Stimulated activated CD4-positive, alpha-beta T cell treated with anti-CD3 and anti-CD28 coated beads, Interleukin-4, amount 100 ng/mL, for 1 hour (primary cell): ENCODE measurements around the gene NTRK2.

Source experiments
- DNase-seq: peaks from one replicate; pipeline ENCODE4 v3.0.0-alpha.2; 2020

Gene NTRK2

GRCh38 chr9:84900421-84900820 is 230.9 kb downstream of the NTRK2 start:
- DNase-seq, result no peak

- DNase-seq, result no peak
Observed at GRCh38 chr9:84903963-84904362, 234.4 kb downstream of the NTRK2 start.

DNA sequence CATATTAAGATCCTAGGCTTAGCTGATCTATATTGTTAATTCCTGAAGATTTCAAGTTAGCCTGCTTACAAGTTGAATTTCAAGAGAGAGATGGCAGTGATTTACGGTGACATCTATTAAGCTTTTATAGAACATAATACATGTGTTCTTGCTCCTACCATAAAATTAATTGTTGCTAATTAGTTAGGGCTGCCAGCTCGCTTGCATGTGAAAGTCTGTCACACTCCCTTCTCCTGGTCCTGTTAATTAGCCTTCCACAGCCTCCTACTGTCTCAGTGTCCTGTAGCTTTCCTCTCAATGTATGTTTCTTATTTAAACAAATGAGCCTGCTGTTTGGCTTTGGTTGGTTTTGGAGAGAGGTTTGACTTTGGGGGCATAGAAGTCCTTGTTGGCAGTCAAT is 247.2 kb downstream of the NTRK2 start:
- no peak for DNase-seq

DNA sequence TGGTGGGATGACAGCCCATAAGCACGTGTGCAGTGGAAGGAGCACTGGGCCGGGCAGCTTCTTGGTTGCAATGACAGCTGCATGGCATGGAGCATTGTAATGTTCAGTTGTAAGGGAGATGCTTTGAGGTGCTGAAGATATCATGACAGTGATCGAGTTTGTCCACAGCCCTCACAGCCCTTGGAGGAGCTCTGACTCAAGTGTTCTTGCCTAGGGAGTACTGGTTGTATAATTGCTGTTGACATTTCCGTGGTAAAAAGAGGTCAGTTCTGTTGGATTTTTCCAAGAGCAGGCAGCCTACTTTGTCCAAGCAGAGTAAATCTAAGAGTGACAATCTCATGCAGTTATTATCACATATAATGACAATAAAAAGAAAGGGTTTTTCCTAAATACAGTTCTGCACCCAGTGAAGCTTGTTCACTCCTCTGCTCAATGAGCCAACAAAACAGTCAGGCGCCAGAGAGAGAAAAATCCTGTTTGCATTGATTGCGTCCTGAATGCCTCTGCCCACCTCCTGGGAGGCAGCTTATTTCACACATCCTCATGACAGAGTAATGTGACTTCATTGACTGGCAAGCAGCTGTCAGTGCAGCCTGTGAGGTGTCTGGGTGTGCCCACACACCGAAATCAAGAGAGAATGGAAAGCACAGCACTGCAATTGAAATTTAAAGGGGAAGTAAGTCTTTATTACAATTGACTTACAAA is 248.0 kb downstream of the NTRK2 start:
- no peak for DNase-seq

GRCh38 chr9:84919440-84919839 is 249.9 kb downstream of the NTRK2 start:
- no peak for DNase-seq

GRCh38 chr9:84921175-84921574 is 251.6 kb downstream of the NTRK2 start:
- no peak for DNase-seq

GRCh38 chr9:84922051-84922450 is 252.5 kb downstream of the NTRK2 start:
- no peak for DNase-seq

GRCh38 chr9:84924266-84924665 is 254.7 kb downstream of the NTRK2 start:
- DNase-seq, result no peak

GRCh38 chr9:84925225-84925872 is 255.8 kb downstream of the NTRK2 start:
- no peak for DNase-seq

DNA sequence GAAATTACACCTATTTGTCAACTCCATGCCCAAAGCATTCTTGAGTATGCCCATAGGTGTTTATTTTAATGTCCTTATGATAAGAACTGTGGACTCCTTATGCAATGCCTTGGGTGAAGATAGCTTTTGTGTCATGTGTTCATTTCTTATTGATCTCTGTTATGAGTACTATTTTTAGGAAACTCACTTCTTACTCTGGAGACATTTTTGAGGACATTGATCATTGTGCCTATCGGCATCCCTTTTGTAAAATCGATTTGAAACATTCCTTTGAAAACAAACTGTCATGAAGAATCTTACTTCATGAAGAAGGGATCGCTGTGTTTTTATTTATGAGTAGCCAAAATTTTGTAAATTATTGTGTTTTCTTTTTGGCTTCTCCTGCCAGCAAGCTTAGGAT is 257.3 kb downstream of the NTRK2 start:
- no peak for DNase-seq

DNA sequence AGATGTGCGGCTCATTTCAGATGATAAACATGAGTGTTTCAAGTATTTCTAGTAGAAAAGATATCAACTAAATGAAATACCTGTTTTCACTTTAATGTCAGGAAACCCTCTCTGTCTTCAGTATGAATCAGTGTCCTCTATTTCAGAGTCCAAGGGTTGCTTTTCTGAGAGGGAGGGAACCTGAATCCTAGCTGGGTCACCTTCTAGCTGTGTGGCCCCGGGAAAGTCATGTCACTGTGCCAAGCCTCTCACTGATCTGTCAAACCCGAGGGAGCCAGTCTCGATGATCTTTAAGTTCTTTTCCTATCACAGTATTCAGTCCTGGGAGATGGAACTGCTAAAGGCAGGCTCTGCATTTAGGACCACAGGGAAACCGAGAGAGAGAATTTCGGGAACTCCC is 258.9 kb downstream of the NTRK2 start:
- DNase-seq, result no peak

GRCh38 chr9:84929068-84929467 is 259.5 kb downstream of the NTRK2 start:
- DNase-seq, result no peak

DNA sequence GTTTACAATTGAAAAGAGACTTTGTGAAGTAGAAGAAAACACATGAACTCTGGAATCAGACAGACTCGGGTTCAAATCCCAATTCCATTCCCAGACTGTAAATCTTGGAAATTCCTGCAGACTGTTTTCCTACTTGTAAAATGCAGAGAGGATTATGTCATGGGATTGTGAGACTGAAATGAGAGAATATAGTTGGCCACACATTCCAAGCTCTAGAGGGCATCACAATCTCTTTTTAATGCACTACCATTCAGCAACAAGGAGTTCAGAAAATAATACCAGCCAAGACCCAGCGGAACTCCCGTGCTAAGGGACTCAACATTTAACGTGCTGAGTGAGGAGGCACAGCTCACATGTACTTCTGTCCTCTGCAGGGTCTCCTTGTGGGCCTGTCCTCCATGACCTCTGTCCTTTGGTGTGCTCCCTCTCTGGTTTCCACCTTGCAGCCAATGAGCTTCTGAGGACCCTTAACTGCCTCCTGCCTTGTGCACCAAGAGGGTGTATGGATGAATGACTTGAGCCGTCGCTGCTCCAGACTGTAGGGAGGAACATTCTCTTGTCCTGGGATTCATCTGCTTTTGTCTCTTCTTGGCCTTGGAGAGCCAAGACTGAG is 263.5 kb downstream of the NTRK2 start:
- DNase-seq, result no peak

DNA sequence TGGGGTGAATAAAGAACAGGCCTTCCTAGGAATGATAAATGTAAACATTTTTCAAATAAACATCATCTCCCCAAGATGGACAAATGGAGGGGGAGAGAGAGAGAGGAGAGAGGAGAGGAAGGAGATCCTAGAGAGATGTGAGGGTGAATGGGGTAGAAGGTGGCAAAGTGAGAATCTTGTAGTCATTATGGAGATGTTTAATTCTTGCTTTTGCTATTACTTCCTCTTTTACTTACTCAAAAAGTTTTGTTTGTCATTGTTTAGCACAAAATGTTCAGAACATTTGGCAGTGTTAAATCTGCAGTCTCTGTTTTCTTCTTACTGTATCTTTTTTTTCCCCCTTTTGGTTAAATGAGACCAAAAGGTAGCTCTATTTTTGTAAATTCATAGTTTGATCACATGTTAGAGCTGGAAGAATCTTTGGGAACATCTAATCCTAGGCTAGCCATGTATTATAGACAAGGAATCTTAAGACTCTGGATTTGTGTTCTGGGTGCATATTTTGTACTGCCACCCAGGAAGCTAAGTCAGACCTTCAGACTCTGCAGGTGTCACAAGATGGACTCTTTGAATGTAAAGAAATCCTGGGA is 266.1 kb downstream of the NTRK2 start:
- no peak for DNase-seq

GRCh38 chr9:84937180-84937579 is 267.7 kb downstream of the NTRK2 start:
- DNase-seq, result no peak

DNA sequence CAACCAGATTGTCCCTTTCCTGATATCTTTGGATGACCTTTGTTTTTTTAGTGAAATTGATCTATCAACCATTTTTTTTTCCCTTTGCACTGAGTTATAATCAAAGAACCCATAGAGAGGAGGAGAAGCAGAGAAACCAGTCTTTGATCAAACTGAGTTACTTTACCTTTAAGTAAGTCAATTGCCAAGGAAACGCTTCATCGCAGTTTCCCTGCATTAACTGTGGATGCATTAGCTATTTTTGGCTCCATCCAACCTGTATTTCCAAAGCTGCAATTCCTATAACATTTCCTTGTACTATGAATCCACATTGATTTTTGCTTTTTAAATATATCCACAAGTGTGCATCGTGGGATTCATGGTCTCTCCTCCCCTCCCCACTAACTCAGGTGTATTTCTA is 268.1 kb downstream of the NTRK2 start:
- no peak for DNase-seq

GRCh38 chr9:84939774-84940173 is 270.2 kb downstream of the NTRK2 start:
- no peak for DNase-seq

- no peak for DNase-seq
Observed at GRCh38 chr9:84940294-84940693, 270.8 kb downstream of the NTRK2 start.

DNA sequence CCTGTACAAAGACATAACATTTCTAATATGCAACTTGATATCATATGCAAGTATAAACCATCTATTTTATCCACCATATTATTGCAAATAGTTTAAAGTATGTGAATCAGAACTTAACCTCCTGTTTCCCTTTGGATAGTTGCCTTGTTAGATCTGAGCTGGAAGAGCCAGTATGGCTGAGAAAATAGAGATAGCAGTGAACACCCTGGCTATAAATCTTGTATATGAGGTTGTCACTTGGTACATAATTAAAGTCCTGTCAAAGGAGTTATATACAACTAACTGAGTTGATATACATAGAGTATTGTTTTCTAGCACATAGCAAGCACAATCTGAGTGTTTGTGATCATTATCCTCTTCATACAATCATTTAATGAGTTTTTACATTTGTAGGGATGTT is 272.3 kb downstream of the NTRK2 start:
- DNase-seq, result no peak

DNA sequence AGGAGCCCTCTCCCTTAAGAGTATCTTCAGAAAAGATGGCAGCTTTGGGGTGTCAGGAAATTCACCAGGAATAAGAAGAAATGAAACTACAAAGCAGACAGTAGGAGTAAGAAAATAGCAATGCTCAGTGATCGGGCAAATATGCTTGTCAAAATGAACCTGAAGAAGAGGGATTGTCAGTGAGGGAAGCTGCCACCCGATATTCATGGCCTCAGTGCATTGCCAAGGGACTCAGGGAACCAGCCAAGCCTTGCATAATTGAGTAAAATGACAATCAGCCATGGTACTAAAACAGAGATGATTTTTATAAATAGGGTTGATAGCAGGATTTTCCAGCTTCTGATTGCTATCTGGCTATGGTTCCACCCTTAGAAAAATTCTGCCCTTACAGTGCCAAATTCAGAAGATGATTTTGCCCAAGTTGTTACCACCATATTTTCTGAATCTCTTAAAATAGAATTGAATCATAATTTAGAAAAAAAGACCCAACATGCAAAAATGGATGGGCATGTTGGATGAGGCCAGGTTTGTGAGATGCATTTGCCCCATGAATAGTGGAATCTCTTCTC is 274.0 kb downstream of the NTRK2 start:
- DNase-seq, result no peak

- DNase-seq, result no peak
Observed at GRCh38 chr9:84945878-84946538, 276.5 kb downstream of the NTRK2 start.

DNA sequence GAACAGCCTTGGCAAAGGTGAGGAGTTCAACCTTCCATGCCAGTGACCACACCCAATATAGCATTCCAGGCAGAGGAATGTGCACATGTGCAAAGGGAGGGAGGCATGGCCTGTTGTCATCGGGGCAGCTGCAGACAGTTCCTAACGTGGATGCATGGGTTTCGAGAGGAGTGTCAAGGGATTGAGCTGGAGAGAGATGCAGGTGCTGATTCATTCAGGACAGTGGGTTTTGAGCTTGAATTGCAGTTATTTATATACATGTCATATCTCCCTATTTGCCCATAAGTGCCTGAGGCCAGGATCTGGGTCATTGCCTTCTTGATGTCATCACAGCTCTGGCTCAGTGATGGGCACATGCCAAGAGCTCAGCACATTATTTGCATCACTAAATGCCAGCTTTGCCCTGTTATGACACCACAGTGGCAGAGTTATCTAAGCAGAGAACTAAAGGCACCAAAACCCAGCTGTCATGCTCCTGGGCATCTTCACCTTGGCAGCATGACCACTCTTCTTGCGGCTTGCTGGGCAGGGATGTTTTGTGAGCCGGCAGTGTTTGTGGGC is 278.0 kb downstream of the NTRK2 start:
- DNase-seq, result no peak

DNA sequence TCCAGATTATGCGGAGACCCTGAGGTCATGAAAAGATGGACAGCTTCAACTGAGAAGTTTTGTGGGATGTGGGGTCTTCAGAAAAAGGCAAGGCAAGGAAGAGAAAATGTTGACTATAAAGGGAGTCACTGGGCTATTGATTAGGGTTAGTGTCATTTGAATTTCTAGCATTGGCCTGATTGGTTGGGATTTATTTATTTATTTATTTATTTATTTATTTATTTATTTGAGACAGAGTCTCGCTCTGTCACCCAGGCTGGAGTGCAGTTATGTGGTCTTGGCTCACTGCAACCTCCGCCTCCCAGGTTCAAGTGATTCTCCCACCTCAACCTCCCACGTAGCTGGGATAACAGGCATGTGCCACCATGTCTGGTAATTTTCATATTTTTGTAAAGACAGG is 279.7 kb downstream of the NTRK2 start:
- DNase-seq, result no peak
